ENCODE data around the gene GALM. TPM values are rescaled to one million over a fixed set of nuclear protein-coding genes. Genes with fewer than 3 reads are reported as not detected.
"Not testable (repeated sequence)": the region's sequence is repeated elsewhere in the genome, so short reads cannot be mapped to it uniquely, and the experiment has no call there.

GALM gene
- polyA plus RNA-seq, 6 donors from 2014 or later, result 7.4 to 12.1 (median 10.5) TPM

GRCh38 chr2:38698467-38699003 is 32.6 kb downstream of the GALM start:
- DNase-seq (no peak), ATAC-seq (ENCODE audit: low read depth in 2 of 2) (no peak)
- Mint-ChIP-seq H3K27ac (no peak overlapping the region), H3K36me3 (peaks cover 8 to 15% of the 10 kb centered on the region in 2 donors), H3K4me1 (peaks cover 7 to 10% (median 7%) of the 10 kb centered on the region in 3 donors), H3K4me3 (no peak overlapping the region), H3K27me3 (no peaks in the 10 kb centered on the region), H3K9me3 (peaks cover 0 to 3% (median 0%) of the 10 kb centered on the region in 7 donors)

GRCh38 chr2:38700113-38700785 is 34.3 kb downstream of the GALM start:
- no peaks in the 10 kb centered on the region for H3K4me1 Mint-ChIP-seq
- DNase-seq (no peak), ATAC-seq (ENCODE audit: low read depth in 2 of 2) (no peak)
- H3K27me3 Mint-ChIP-seq, result no peaks in the 10 kb centered on the region
- H3K4me3 Mint-ChIP-seq, result no peak overlapping the region
- H3K36me3 Mint-ChIP-seq, result peaks cover 11 to 12% of the 10 kb centered on the region in 2 donors
- H3K9me3 Mint-ChIP-seq, result peaks cover 0 to 3% (median 0%) of the 10 kb centered on the region in 7 donors
- no peak overlapping the region for H3K27ac Mint-ChIP-seq

- H3K4me1 Mint-ChIP-seq, result no peaks in the 10 kb centered on the region
- H3K36me3 Mint-ChIP-seq, result peaks cover 14 to 16% of the 10 kb centered on the region in 2 donors
- no peak for ATAC-seq (ENCODE audit: low read depth in 2 of 2)
- no peak overlapping the region for H3K27ac Mint-ChIP-seq
- no peak overlapping the region for H3K4me3 Mint-ChIP-seq
- DNase-seq, result no peak
- H3K9me3 Mint-ChIP-seq, result peaks cover 0 to 3% (median 0%) of the 10 kb centered on the region in 7 donors
- H3K27me3 Mint-ChIP-seq, result no peaks in the 10 kb centered on the region
Observed at GRCh38 chr2:38700881-38701458, 35.1 kb downstream of the GALM start.

GRCh38 chr2:38701542-38701941 is 35.6 kb downstream of the GALM start:
- H3K36me3 Mint-ChIP-seq, result peaks cover 14 to 16% of the 10 kb centered on the region in 2 donors
- peaks cover 0 to 3% (median 0%) of the 10 kb centered on the region in 7 donors for H3K9me3 Mint-ChIP-seq
- H3K27me3 Mint-ChIP-seq, result no peaks in the 10 kb centered on the region
- DNase-seq, result no peak
- no peak overlapping the region for H3K27ac Mint-ChIP-seq
- no peak for ATAC-seq (ENCODE audit: low read depth in 2 of 2)
- no peaks in the 10 kb centered on the region for H3K4me1 Mint-ChIP-seq
- H3K4me3 Mint-ChIP-seq, result no peak overlapping the region

- Mint-ChIP-seq H3K27me3 (no peaks in the 10 kb centered on the region), H3K27ac (peak overlapping the region in 1 of 6 donors; percentile 40), H3K4me3 (no peak overlapping the region), H3K4me1 (peaks cover 0 to 5% (median 0%) of the 10 kb centered on the region in 3 donors), H3K36me3 (peaks cover 14 to 16% of the 10 kb centered on the region in 2 donors), H3K9me3 (peaks cover 0 to 3% (median 0%) of the 10 kb centered on the region in 7 donors)
- DNase-seq (no peak), ATAC-seq (ENCODE audit: low read depth in 2 of 2) (no peak)
Observed at GRCh38 chr2:38702413-38702812, 36.5 kb downstream of the GALM start.

- not testable (repeated sequence) for H3K4me1 Mint-ChIP-seq
- peak overlapping the region in 1 of 6 donors; percentile 36 for H3K27ac Mint-ChIP-seq
Observed at GRCh38 chr2:38703336-38703735, 37.4 kb downstream of the GALM start.

GRCh38 chr2:38704664-38705063 is 38.8 kb downstream of the GALM start:
- peak overlapping the region in 1 of 6 donors; percentile 35 for H3K27ac Mint-ChIP-seq
- no peaks in the 10 kb centered on the region for H3K27me3 Mint-ChIP-seq
- H3K4me3 Mint-ChIP-seq, result no peak overlapping the region
- H3K9me3 Mint-ChIP-seq, result peaks cover 0 to 3% (median 0%) of the 10 kb centered on the region in 7 donors
- H3K36me3 Mint-ChIP-seq, result peaks cover 14 to 16% of the 10 kb centered on the region in 2 donors
- no peak for DNase-seq
- peaks cover 0 to 6% (median 3%) of the 10 kb centered on the region in 3 donors for H3K4me1 Mint-ChIP-seq
- no peak for ATAC-seq (ENCODE audit: low read depth in 2 of 2)

More at GRCh38 chr2:38703336-38703735, 37.4 kb downstream of the GALM start:
- not testable (repeated sequence) for ATAC-seq (ENCODE audit: low read depth in 2 of 2); H3K9me3 Mint-ChIP-seq; H3K27me3 Mint-ChIP-seq; H3K4me3 Mint-ChIP-seq; DNase-seq
- peaks cover 14 to 16% of the 10 kb centered on the region in 2 donors for H3K36me3 Mint-ChIP-seq

GRCh38 chr2:38706846-38707345 is 41.0 kb downstream of the GALM start:
- no peaks in the 10 kb centered on the region for H3K27me3 Mint-ChIP-seq
- no peak overlapping the region for H3K4me3 Mint-ChIP-seq
- peaks cover 4 to 18% of the 10 kb centered on the region in 2 donors for H3K36me3 Mint-ChIP-seq
- peak overlapping the region in 1 of 6 donors; percentile 78 for H3K27ac Mint-ChIP-seq
- peaks cover 0 to 5% (median 0%) of the 10 kb centered on the region in 7 donors for H3K9me3 Mint-ChIP-seq
- ATAC-seq (ENCODE audit: low read depth in 2 of 2) (no peak), DNase-seq (no peak)
- H3K4me1 Mint-ChIP-seq, result peaks cover 0 to 6% (median 3%) of the 10 kb centered on the region in 3 donors

- not testable (repeated sequence) for H3K9me3 Mint-ChIP-seq; H3K4me3 Mint-ChIP-seq; H3K4me1 Mint-ChIP-seq; ATAC-seq (ENCODE audit: low read depth in 2 of 2); DNase-seq; H3K27me3 Mint-ChIP-seq
- Mint-ChIP-seq H3K36me3 (peaks cover 9 to 20% of the 10 kb centered on the region in 2 donors), H3K27ac (peak overlapping the region in 3 of 6 donors; percentile 20 to 84 (median 78))
Observed at GRCh38 chr2:38708491-38708890, 42.6 kb downstream of the GALM start.

GRCh38 chr2:38708900-38709566 is 43.1 kb downstream of the GALM start:
- H3K9me3 Mint-ChIP-seq, result peaks cover 0 to 5% (median 0%) of the 10 kb centered on the region in 7 donors
- H3K4me1 Mint-ChIP-seq, result peaks cover 0 to 6% (median 3%) of the 10 kb centered on the region in 3 donors
- DNase-seq (no peak), ATAC-seq (ENCODE audit: low read depth in 2 of 2) (no peak)
- H3K27ac Mint-ChIP-seq, result peak overlapping the region in 4 of 6 donors; percentile 20 to 84 (median 54)
- H3K4me3 Mint-ChIP-seq, result no peak overlapping the region
- no peaks in the 10 kb centered on the region for H3K27me3 Mint-ChIP-seq
- peaks cover 9 to 20% of the 10 kb centered on the region in 2 donors for H3K36me3 Mint-ChIP-seq

GRCh38 chr2:38709567-38710194 is 43.8 kb downstream of the GALM start:
- no peaks in the 10 kb centered on the region for H3K27me3 Mint-ChIP-seq
- peaks cover 0 to 6% (median 3%) of the 10 kb centered on the region in 3 donors for H3K4me1 Mint-ChIP-seq
- no peak overlapping the region for H3K27ac Mint-ChIP-seq
- H3K36me3 Mint-ChIP-seq, result peaks cover 13 to 20% of the 10 kb centered on the region in 2 donors
- H3K4me3 Mint-ChIP-seq, result no peak overlapping the region
- ATAC-seq (ENCODE audit: low read depth in 2 of 2), result no peak
- H3K9me3 Mint-ChIP-seq, result peaks cover 0 to 5% (median 0%) of the 10 kb centered on the region in 7 donors
- DNase-seq, result no peak

- no peak for ATAC-seq (ENCODE audit: low read depth in 2 of 2)
- H3K27ac Mint-ChIP-seq, result no peak overlapping the region
- H3K4me1 Mint-ChIP-seq, result peaks cover 0 to 6% (median 3%) of the 10 kb centered on the region in 3 donors
- peaks cover 12 to 20% of the 10 kb centered on the region in 2 donors for H3K36me3 Mint-ChIP-seq
- H3K27me3 Mint-ChIP-seq, result no peaks in the 10 kb centered on the region
- H3K4me3 Mint-ChIP-seq, result no peak overlapping the region
- DNase-seq, result no peak
- H3K9me3 Mint-ChIP-seq, result peaks cover 0 to 5% (median 0%) of the 10 kb centered on the region in 7 donors
Observed at GRCh38 chr2:38711558-38711957, 45.6 kb downstream of the GALM start.

GRCh38 chr2:38712413-38712812 is 46.5 kb downstream of the GALM start:
- peaks cover 0 to 3% (median under 1%) of the 10 kb centered on the region in 3 donors for H3K4me1 Mint-ChIP-seq
- H3K36me3 Mint-ChIP-seq, result peaks cover 12 to 20% of the 10 kb centered on the region in 2 donors
- no peak for ATAC-seq (ENCODE audit: low read depth in 2 of 2)

More at GRCh38 chr2:38712413-38712812, 46.5 kb downstream of the GALM start:
- Mint-ChIP-seq H3K4me3 (no peak overlapping the region), H3K27ac (no peak overlapping the region), H3K9me3 (peaks cover 0 to 5% (median 0%) of the 10 kb centered on the region in 7 donors), H3K27me3 (no peaks in the 10 kb centered on the region)
- no peak for DNase-seq
